AG04450 (cell line): ENCODE data around the gene RASGEF1C. TPM values are rescaled to one million over a fixed set of nuclear protein-coding genes. Genes with fewer than 3 reads are reported as not detected.

ENCODE experiments used
- CTCF ChIA-PET: fragments of 300-600, 350-600 bp; formaldehyde crosslinking; extraction: SDS; loops from one replicate; lab custom pipeline; 2022; ENCODE audit warnings: antibody characterized with exemption, inconsistent platforms; lab: Charles Lee
- POLR2A ChIA-PET: fragments of 350-600 bp; formaldehyde crosslinking; extraction: SDS; loops from one replicate; lab custom pipeline; 2021; ENCODE audit warnings: antibody characterized with exemption, inconsistent platforms; lab: Yijun Ruan, JAX
- DNase-seq: peaks from one replicate; pipeline ENCODE4 v3.0.0-alpha.2; 2011; ENCODE audit warnings: low read depth, low spot score
- H3K27ac ChIP-seq: one replicate; pipeline ENCODE4 v1.5.1; 2012; ENCODE audit warnings: low read depth, low read length, control low read depth
- H3K27me3 ChIP-seq: one replicate; pipeline ENCODE4 v1.6.0; 2012; ENCODE audit warnings: low read length; ENCODE audit not compliant: control insufficient read depth, insufficient read depth
- H3K4me3 ChIP-seq: 2 replicates; pipeline ENCODE4 v1.5.1; 2011; ENCODE audit warnings: mild to moderate bottlenecking, low read depth, low read length, control low read depth
- H3K9me3 ChIP-seq: 2 replicates; pipeline ENCODE4 v1.5.1; 2012; ENCODE audit warnings: low read length; ENCODE audit not compliant: control insufficient read depth, insufficient read depth
- CTCF ChIP-seq: IDR thresholded peaks from 2 replicates; pipeline ENCODE4 v1.5.1; 2011; ENCODE audit warnings: low read depth, low read length, control low read depth, inconsistent platforms
- polyA plus RNA-seq: library from polyadenylated mRNA; depleted of rRNA; stranded (reverse); fragments of >200 nt; gene quantifications from 2 replicates; pipeline ENCODE4 v1.2.3, GENCODE V29; 2011

Gene RASGEF1C
- polyA plus RNA-seq, 1 experiment, result not detected

DNA sequence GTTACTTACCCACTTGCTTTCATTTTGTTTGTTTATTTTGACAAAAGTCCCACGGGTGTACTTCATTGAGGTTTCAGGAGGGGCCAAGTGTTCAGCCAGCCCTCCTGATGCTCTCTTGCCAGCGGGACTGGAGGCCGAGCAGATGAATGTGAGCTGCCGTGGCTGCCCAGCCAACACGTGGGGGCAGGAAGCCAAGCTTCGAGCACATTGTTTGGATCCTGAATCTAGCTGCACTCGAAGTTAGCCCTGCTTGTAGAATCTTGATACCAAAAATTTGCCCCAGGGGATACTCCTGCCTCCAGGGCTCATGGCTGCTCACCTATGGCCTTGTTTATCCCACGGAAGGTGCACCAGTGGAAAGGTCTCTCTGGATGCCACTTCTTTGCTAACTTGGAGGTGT, 49.3 kb downstream of the RASGEF1C start:
- peaks cover 7% of the 10 kb centered on the region for H3K27me3 ChIP-seq
- peaks cover 3% of the 10 kb centered on the region; the same call in 1 of the 2 replicates for H3K9me3 ChIP-seq
- no peak for TF ChIP-seq CTCF
- H3K27ac ChIP-seq, result no peak overlapping the region
- ChIA-PET POLR2A (no interaction called here), CTCF (no interaction called here)
- DNase-seq, result no peak
- H3K4me3 ChIP-seq, result no peak overlapping the region

GRCh38 chr5:180157866-180158265, 51.1 kb downstream of the RASGEF1C start:
- CTCF ChIA-PET, result no interaction called here
- peaks cover 7% of the 10 kb centered on the region for H3K27me3 ChIP-seq

GRCh38 chr5:180156141-180156540, 52.9 kb downstream of the RASGEF1C start:
- Histone ChIP-seq H3K4me3 (no peak overlapping the region), H3K27me3 (peaks cover 5% of the 10 kb centered on the region), H3K9me3 (peaks cover 3% of the 10 kb centered on the region; the same call in 1 of the 2 replicates), H3K27ac (no peak overlapping the region)
- ChIA-PET POLR2A (no interaction called here), CTCF (no interaction called here)
- DNase-seq, result no peak
- TF ChIP-seq CTCF, result no peak

More at GRCh38 chr5:180157866-180158265, 51.1 kb downstream of the RASGEF1C start:
- H3K9me3 ChIP-seq, result peaks cover 3% of the 10 kb centered on the region; the same call in 1 of the 2 replicates
- POLR2A ChIA-PET, result no interaction called here
- no peak overlapping the region for H3K27ac ChIP-seq
- H3K4me3 ChIP-seq, result no peak overlapping the region
- TF ChIP-seq CTCF, result no peak
- no peak for DNase-seq

DNA sequence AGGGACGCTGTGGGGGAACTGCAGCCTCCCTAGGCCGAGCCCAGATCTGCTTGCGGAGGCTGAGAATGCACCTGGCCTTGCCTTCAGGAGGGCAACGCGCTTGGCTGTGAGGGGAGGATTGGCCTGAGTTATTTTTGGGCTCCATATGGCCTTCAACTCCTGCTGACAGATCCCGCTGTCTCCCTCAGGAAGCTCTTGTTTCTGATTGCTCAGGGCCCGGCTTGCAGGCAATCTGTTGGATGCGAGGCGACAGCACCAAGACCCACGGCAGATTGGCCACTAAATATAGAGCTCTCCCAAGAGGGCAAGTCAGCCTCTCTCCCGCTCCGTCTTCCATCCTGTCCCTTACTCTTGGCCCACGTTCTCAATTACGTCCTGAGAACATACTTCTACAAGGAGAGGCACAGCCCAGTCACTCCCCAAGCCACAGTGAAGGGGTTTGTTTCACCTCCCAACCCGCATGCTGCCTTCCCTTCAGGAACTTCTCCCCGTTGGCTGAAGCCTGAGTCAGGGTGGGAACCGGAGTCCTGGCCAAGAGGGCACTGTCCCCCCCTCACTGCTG, 53.6 kb downstream of the RASGEF1C start:
- Histone ChIP-seq H3K27ac (no peak overlapping the region), H3K4me3 (no peak overlapping the region), H3K9me3 (peaks cover 3% of the 10 kb centered on the region; the same call in 1 of the 2 replicates), H3K27me3 (peaks cover 4% of the 10 kb centered on the region)
- TF ChIP-seq CTCF, result no peak
- CTCF ChIA-PET, result no interaction called here
- POLR2A ChIA-PET, result no interaction called here
- DNase-seq, result no peak

- ChIA-PET CTCF (no interaction called here), POLR2A (no interaction called here)
- H3K4me3 ChIP-seq, result no peak overlapping the region
- peaks cover 3% of the 10 kb centered on the region; the same call in 1 of the 2 replicates for H3K9me3 ChIP-seq
- DNase-seq, result no peak
- no peak for TF ChIP-seq CTCF
- H3K27ac ChIP-seq, result no peak overlapping the region
- H3K27me3 ChIP-seq, result no peaks in the 10 kb centered on the region
These were observed 54.1 kb downstream of the RASGEF1C start for GRCh38 chr5:180154821-180155364.
